ENCODE results near the gene PTGFRN. TPM values are rescaled to one million over a fixed set of nuclear protein-coding genes. Genes with fewer than 3 reads are reported as not detected.

Gene PTGFRN
- total and polyA plus RNA-seq, 9 of the 15 experiments (the other 6 are each of a cell fraction or from before 2014, with no cell fraction given): 17.3 to 33.1 (median 25.7) TPM

DNA sequence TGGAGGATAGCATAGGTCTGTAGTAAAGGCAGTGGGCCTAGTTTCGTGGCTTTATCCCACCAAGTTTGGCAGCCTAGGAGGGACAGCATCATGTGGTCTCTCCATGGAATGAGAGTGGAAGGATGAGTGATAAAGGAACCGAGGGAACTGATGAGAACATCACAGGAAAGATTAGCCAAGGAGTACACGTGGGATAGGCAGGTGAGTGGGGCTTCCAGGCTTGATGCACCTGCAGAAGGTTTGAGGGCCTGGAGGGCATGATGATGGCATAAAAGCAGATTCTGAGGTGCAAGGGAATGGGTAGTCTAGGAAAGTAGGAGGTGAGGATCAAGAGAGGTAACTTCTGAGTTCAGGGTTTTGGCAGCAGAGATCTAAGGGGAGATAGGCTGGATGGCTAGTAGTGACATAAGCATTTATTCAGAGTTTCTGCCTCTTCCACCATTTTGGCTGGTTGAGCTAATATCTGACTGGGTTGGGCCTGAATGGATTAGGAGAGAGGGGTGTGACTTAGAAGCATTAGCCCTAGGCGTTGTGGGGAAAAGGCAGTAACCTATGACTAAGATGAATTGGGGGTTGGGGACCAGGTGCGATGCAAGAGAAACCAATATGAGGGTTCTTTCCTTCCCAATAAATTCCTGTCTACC, 9.1 kb downstream of the PTGFRN start (continued):
- TF ChIP-seq, protein P1, sequence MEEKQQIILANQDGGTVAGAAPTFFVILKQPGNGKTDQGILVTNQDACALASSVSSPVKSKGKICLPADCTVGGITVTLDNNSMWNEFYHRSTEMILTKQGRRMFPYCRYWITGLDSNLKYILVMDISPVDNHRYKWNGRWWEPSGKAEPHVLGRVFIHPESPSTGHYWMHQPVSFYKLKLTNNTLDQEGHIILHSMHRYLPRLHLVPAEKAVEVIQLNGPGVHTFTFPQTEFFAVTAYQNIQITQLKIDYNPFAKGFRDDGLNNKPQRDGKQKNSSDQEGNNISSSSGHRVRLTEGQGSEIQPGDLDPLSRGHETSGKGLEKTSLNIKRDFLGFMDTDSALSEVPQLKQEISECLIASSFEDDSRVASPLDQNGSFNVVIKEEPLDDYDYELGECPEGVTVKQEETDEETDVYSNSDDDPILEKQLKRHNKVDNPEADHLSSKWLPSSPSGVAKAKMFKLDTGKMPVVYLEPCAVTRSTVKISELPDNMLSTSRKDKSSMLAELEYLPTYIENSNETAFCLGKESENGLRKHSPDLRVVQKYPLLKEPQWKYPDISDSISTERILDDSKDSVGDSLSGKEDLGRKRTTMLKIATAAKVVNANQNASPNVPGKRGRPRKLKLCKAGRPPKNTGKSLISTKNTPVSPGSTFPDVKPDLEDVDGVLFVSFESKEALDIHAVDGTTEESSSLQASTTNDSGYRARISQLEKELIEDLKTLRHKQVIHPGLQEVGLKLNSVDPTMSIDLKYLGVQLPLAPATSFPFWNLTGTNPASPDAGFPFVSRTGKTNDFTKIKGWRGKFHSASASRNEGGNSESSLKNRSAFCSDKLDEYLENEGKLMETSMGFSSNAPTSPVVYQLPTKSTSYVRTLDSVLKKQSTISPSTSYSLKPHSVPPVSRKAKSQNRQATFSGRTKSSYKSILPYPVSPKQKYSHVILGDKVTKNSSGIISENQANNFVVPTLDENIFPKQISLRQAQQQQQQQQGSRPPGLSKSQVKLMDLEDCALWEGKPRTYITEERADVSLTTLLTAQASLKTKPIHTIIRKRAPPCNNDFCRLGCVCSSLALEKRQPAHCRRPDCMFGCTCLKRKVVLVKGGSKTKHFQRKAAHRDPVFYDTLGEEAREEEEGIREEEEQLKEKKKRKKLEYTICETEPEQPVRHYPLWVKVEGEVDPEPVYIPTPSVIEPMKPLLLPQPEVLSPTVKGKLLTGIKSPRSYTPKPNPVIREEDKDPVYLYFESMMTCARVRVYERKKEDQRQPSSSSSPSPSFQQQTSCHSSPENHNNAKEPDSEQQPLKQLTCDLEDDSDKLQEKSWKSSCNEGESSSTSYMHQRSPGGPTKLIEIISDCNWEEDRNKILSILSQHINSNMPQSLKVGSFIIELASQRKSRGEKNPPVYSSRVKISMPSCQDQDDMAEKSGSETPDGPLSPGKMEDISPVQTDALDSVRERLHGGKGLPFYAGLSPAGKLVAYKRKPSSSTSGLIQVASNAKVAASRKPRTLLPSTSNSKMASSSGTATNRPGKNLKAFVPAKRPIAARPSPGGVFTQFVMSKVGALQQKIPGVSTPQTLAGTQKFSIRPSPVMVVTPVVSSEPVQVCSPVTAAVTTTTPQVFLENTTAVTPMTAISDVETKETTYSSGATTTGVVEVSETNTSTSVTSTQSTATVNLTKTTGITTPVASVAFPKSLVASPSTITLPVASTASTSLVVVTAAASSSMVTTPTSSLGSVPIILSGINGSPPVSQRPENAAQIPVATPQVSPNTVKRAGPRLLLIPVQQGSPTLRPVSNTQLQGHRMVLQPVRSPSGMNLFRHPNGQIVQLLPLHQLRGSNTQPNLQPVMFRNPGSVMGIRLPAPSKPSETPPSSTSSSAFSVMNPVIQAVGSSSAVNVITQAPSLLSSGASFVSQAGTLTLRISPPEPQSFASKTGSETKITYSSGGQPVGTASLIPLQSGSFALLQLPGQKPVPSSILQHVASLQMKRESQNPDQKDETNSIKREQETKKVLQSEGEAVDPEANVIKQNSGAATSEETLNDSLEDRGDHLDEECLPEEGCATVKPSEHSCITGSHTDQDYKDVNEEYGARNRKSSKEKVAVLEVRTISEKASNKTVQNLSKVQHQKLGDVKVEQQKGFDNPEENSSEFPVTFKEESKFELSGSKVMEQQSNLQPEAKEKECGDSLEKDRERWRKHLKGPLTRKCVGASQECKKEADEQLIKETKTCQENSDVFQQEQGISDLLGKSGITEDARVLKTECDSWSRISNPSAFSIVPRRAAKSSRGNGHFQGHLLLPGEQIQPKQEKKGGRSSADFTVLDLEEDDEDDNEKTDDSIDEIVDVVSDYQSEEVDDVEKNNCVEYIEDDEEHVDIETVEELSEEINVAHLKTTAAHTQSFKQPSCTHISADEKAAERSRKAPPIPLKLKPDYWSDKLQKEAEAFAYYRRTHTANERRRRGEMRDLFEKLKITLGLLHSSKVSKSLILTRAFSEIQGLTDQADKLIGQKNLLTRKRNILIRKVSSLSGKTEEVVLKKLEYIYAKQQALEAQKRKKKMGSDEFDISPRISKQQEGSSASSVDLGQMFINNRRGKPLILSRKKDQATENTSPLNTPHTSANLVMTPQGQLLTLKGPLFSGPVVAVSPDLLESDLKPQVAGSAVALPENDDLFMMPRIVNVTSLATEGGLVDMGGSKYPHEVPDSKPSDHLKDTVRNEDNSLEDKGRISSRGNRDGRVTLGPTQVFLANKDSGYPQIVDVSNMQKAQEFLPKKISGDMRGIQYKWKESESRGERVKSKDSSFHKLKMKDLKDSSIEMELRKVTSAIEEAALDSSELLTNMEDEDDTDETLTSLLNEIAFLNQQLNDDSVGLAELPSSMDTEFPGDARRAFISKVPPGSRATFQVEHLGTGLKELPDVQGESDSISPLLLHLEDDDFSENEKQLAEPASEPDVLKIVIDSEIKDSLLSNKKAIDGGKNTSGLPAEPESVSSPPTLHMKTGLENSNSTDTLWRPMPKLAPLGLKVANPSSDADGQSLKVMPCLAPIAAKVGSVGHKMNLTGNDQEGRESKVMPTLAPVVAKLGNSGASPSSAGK (IDR thresholded peaks at IDR 0.05): no peak
- no peak for TF ChIP-seq PTBP1 (IDR thresholded peaks at IDR 0.05; ENCODE audit: low read depth, low read length)
- TF ChIP-seq RAD51 (IDR thresholded peaks at IDR 0.05; ENCODE audit: borderline replicate concordance, low read depth): no peak
- TF ChIP-seq ZNF589 (CRISPR knock-in tag; IDR thresholded peaks at IDR 0.05; ENCODE audit: low read depth): no peak
- TF ChIP-seq NFATC3 (IDR thresholded peaks at IDR 0.05): no peak
- TF ChIP-seq FOXM1 (IDR thresholded peaks at IDR 0.05; ENCODE audit: low read depth): no peak
- TF ChIP-seq FOXM1 (CRISPR knock-in tag; IDR thresholded peaks at IDR 0.05; ENCODE audit: low read depth): no peak
- TF ChIP-seq CTBP1 (IDR thresholded peaks at IDR 0.05; ENCODE audit: borderline replicate concordance): peak; percentile 49; the same call in 1 of the 2 replicates
- no peak for TF ChIP-seq E2F3 (CRISPR knock-in tag; IDR thresholded peaks at IDR 0.05)
- TF ChIP-seq, protein P2, sequence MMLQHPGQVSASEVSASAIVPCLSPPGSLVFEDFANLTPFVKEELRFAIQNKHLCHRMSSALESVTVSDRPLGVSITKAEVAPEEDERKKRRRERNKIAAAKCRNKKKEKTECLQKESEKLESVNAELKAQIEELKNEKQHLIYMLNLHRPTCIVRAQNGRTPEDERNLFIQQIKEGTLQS (IDR thresholded peaks at IDR 0.05): no peak; the same call in 1 of the 2 replicates
- TF ChIP-seq, protein P2 (CRISPR knock-in tag; conservative IDR thresholded peaks at IDR 0.05): no peak
- TF ChIP-seq, protein P3, sequence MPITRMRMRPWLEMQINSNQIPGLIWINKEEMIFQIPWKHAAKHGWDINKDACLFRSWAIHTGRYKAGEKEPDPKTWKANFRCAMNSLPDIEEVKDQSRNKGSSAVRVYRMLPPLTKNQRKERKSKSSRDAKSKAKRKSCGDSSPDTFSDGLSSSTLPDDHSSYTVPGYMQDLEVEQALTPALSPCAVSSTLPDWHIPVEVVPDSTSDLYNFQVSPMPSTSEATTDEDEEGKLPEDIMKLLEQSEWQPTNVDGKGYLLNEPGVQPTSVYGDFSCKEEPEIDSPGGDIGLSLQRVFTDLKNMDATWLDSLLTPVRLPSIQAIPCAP (CRISPR knock-in tag; IDR thresholded peaks at IDR 0.05; ENCODE audit: borderline replicate concordance): no peak
- TF ChIP-seq SOX6 (IDR thresholded peaks at IDR 0.05): no peak
- TF ChIP-seq ARID2 (IDR thresholded peaks at IDR 0.05): no peak
- no peak for TF ChIP-seq DACH1 (IDR thresholded peaks at IDR 0.05; ENCODE audit: partially characterized antibody)
- no peak for TF ChIP-seq MAFK (IDR thresholded peaks at IDR 0.05; ENCODE audit: low read length)
- 0 out of 2 replicates have a peak, but pooled peaks have one; percentile 14 for TF ChIP-seq ATF7 (IDR thresholded peaks at IDR 0.05)
- TF ChIP-seq DPF2 (IDR thresholded peaks at IDR 0.05): peak; percentile 43
